Measurements from ENCODE around the gene DYDC1.

Gene DYDC1

GRCh38 chr10:80333983-80334382, 22.6 kb downstream of the DYDC1 start:
- Histone ChIP-seq H3K18ac (ENCODE audit: low read length) (no peak overlapping the region), H3K79me1 (ENCODE audit: low read depth, low read length) (no peaks in the 10 kb centered on the region), H3K9me3 (replicated peaks in 1 of 2; ENCODE audit: control insufficient read depth in 2 of 2, insufficient read depth in 1 of 2, low read depth in 1 of 2, low read length in 2 of 2) (no peaks in the 10 kb centered on the region), H2BK5ac (ENCODE audit: low read length) (no peak overlapping the region), H2AFZ (ENCODE audit: low read length) (no peak overlapping the region), H2AK5ac (ENCODE audit: low read depth, low read length) (no peak overlapping the region), H3K4me1 (ENCODE audit: control insufficient read depth in 2 of 2, insufficient read depth in 1 of 2, low read depth in 1 of 2, low read length in 2 of 2) (no peaks in the 10 kb centered on the region), H3K4me3 (ENCODE audit: low read length in 2 of 2) (no peak overlapping the region), H3K4ac (ENCODE audit: low read length) (no peak overlapping the region), H3K27me3 (ENCODE audit: control insufficient read depth in 3 of 3, insufficient read depth in 3 of 3, low read depth in 1 of 3, low read length in 3 of 3) (peaks cover 0 to 10% (median 0%) of the 10 kb centered on the region in 3 experiments), H3K9ac (ENCODE audit: low read depth, low read length, poor library complexity) (no peak overlapping the region), H3K23ac (ENCODE audit: low read depth, low read length, poor library complexity) (no peak overlapping the region), H2BK120ac (ENCODE audit: low read depth, low read length) (no peak overlapping the region), H3K36me3 (replicated peaks in 1 of 2; ENCODE audit: control insufficient read depth in 2 of 2, insufficient read depth in 2 of 2, low read length in 2 of 2) (no peaks in the 10 kb centered on the region), H3K4me2 (ENCODE audit: insufficient read depth, low read length, poor library complexity, severe bottlenecking) (no peak overlapping the region), H4K8ac (ENCODE audit: low read depth, low read length) (no peak overlapping the region), H3K14ac (ENCODE audit: low read length) (no peak overlapping the region), H2BK12ac (ENCODE audit: low read length) (no peak overlapping the region), H3K27ac (replicated peaks; ENCODE audit: low read length) (no peak overlapping the region), H2BK15ac (ENCODE audit: low read length) (no peak overlapping the region), H4K91ac (ENCODE audit: low read depth, low read length, poor library complexity) (no peak overlapping the region)
- WGBS, 2 donors (ENCODE audit: extremely low coverage in 2 of 2, insufficient read length in 2 of 2, insufficient replicate concordance in 1 of 2) = no CpG with 5 or more reads among the region's 1 CpG
- no peak for DNase-seq (ENCODE audit: low spot score)

GRCh38 chr10:80324891-80325364, 31.6 kb downstream of the DYDC1 start:
- no peak overlapping the region for H3K9ac ChIP-seq (ENCODE audit: low read depth, low read length, poor library complexity)
- H3K79me1 ChIP-seq (ENCODE audit: low read depth, low read length) = no peaks in the 10 kb centered on the region
- H3K18ac ChIP-seq (ENCODE audit: low read length) = no peak overlapping the region
- H2AFZ ChIP-seq (ENCODE audit: low read length) = no peak overlapping the region
- H4K8ac ChIP-seq (ENCODE audit: low read depth, low read length) = no peak overlapping the region
- H3K4me1 ChIP-seq (ENCODE audit: control insufficient read depth in 2 of 2, insufficient read depth in 1 of 2, low read depth in 1 of 2, low read length in 2 of 2) = peaks cover 2 to 7% of the 10 kb centered on the region in 2 donors
- no peak overlapping the region for H2BK12ac ChIP-seq (ENCODE audit: low read length)
- H3K14ac ChIP-seq (ENCODE audit: low read length) = no peak overlapping the region
- DNase-seq (ENCODE audit: low spot score) = no peak
- no peak overlapping the region for H3K4me3 ChIP-seq (ENCODE audit: low read length in 2 of 2)
- no peak overlapping the region for H2BK120ac ChIP-seq (ENCODE audit: low read depth, low read length)
- H2AK5ac ChIP-seq (ENCODE audit: low read depth, low read length) = no peak overlapping the region
- no CpG with 5 or more reads among the region's 6 CpGs for WGBS, 2 donors (ENCODE audit: extremely low coverage in 2 of 2, insufficient read length in 2 of 2, insufficient replicate concordance in 1 of 2)
- H4K91ac ChIP-seq (ENCODE audit: low read depth, low read length, poor library complexity) = no peak overlapping the region
- peaks cover 0 to 3% (median 0%) of the 10 kb centered on the region in 3 experiments for H3K27me3 ChIP-seq (ENCODE audit: control insufficient read depth in 3 of 3, insufficient read depth in 3 of 3, low read depth in 1 of 3, low read length in 3 of 3)
- H3K36me3 ChIP-seq (replicated peaks in 1 of 2; ENCODE audit: control insufficient read depth in 2 of 2, insufficient read depth in 2 of 2, low read length in 2 of 2) = no peaks in the 10 kb centered on the region
- no peak overlapping the region for H3K4ac ChIP-seq (ENCODE audit: low read length)
- no peak overlapping the region for H3K23ac ChIP-seq (ENCODE audit: low read depth, low read length, poor library complexity)
- H3K27ac ChIP-seq (replicated peaks; ENCODE audit: low read length) = no peak overlapping the region
- no peak overlapping the region for H3K4me2 ChIP-seq (ENCODE audit: insufficient read depth, low read length, poor library complexity, severe bottlenecking)
- H3K9me3 ChIP-seq (replicated peaks in 1 of 2; ENCODE audit: control insufficient read depth in 2 of 2, insufficient read depth in 1 of 2, low read depth in 1 of 2, low read length in 2 of 2) = no peaks in the 10 kb centered on the region
- H2BK5ac ChIP-seq (ENCODE audit: low read length) = no peak overlapping the region
- no peak overlapping the region for H2BK15ac ChIP-seq (ENCODE audit: low read length)

GRCh38 chr10:80324086-80324485, 32.5 kb downstream of the DYDC1 start:
- no peak overlapping the region for H4K91ac ChIP-seq (ENCODE audit: low read depth, low read length, poor library complexity)
- H3K14ac ChIP-seq (ENCODE audit: low read length) = no peak overlapping the region
- H3K27ac ChIP-seq (replicated peaks; ENCODE audit: low read length) = no peak overlapping the region
- H2BK15ac ChIP-seq (ENCODE audit: low read length) = no peak overlapping the region
- no peaks in the 10 kb centered on the region for H3K79me1 ChIP-seq (ENCODE audit: low read depth, low read length)
- H3K9me3 ChIP-seq (replicated peaks in 1 of 2; ENCODE audit: control insufficient read depth in 2 of 2, insufficient read depth in 1 of 2, low read depth in 1 of 2, low read length in 2 of 2) = no peaks in the 10 kb centered on the region
- no peak overlapping the region for H2BK120ac ChIP-seq (ENCODE audit: low read depth, low read length)
- H2AFZ ChIP-seq (ENCODE audit: low read length) = no peak overlapping the region
- H3K23ac ChIP-seq (ENCODE audit: low read depth, low read length, poor library complexity) = no peak overlapping the region
- no peak overlapping the region for H4K8ac ChIP-seq (ENCODE audit: low read depth, low read length)
- no peak overlapping the region for H3K18ac ChIP-seq (ENCODE audit: low read length)
- H3K36me3 ChIP-seq (replicated peaks in 1 of 2; ENCODE audit: control insufficient read depth in 2 of 2, insufficient read depth in 2 of 2, low read length in 2 of 2) = no peaks in the 10 kb centered on the region
- no CpG with 5 or more reads among the region's 1 CpG for WGBS, 2 donors (ENCODE audit: extremely low coverage in 2 of 2, insufficient read length in 2 of 2, insufficient replicate concordance in 1 of 2)
- H3K9ac ChIP-seq (ENCODE audit: low read depth, low read length, poor library complexity) = no peak overlapping the region
- no peak overlapping the region for H2BK12ac ChIP-seq (ENCODE audit: low read length)
- no peak overlapping the region for H3K4ac ChIP-seq (ENCODE audit: low read length)
- DNase-seq (ENCODE audit: low spot score) = no peak
- H3K4me2 ChIP-seq (ENCODE audit: insufficient read depth, low read length, poor library complexity, severe bottlenecking) = no peak overlapping the region
- H3K4me1 ChIP-seq (ENCODE audit: control insufficient read depth in 2 of 2, insufficient read depth in 1 of 2, low read depth in 1 of 2, low read length in 2 of 2) = peaks cover 2 to 7% of the 10 kb centered on the region in 2 donors
- no peak overlapping the region for H2BK5ac ChIP-seq (ENCODE audit: low read length)
- H3K4me3 ChIP-seq (ENCODE audit: low read length in 2 of 2) = no peak overlapping the region
- H2AK5ac ChIP-seq (ENCODE audit: low read depth, low read length) = no peak overlapping the region
- peaks cover 0 to 3% (median 0%) of the 10 kb centered on the region in 3 experiments for H3K27me3 ChIP-seq (ENCODE audit: control insufficient read depth in 3 of 3, insufficient read depth in 3 of 3, low read depth in 1 of 3, low read length in 3 of 3)

- no peak overlapping the region for H3K4me2 ChIP-seq (ENCODE audit: insufficient read depth, low read length, poor library complexity, severe bottlenecking)
- no peak overlapping the region for H3K23ac ChIP-seq (ENCODE audit: low read depth, low read length, poor library complexity)
- peaks cover 2 to 7% of the 10 kb centered on the region in 2 donors for H3K4me1 ChIP-seq (ENCODE audit: control insufficient read depth in 2 of 2, insufficient read depth in 1 of 2, low read depth in 1 of 2, low read length in 2 of 2)
- H3K27me3 ChIP-seq (ENCODE audit: control insufficient read depth in 3 of 3, insufficient read depth in 3 of 3, low read depth in 1 of 3, low read length in 3 of 3) = peaks cover 0 to 3% (median 0%) of the 10 kb centered on the region in 3 experiments
- H3K4me3 ChIP-seq (ENCODE audit: low read length in 2 of 2) = no peak overlapping the region
- no peaks in the 10 kb centered on the region for H3K36me3 ChIP-seq (replicated peaks in 1 of 2; ENCODE audit: control insufficient read depth in 2 of 2, insufficient read depth in 2 of 2, low read length in 2 of 2)
- peak overlapping the region; percentile 24 for H4K91ac ChIP-seq (ENCODE audit: low read depth, low read length, poor library complexity)
- no peak overlapping the region for H3K27ac ChIP-seq (replicated peaks; ENCODE audit: low read length)
- no peak overlapping the region for H3K4ac ChIP-seq (ENCODE audit: low read length)
- no peak for DNase-seq (ENCODE audit: low spot score)
- H2AK5ac ChIP-seq (ENCODE audit: low read depth, low read length) = no peak overlapping the region
- peak overlapping the region; percentile 63 for H3K18ac ChIP-seq (ENCODE audit: low read length)
- no peak overlapping the region for H4K8ac ChIP-seq (ENCODE audit: low read depth, low read length)
- no peak overlapping the region for H2BK5ac ChIP-seq (ENCODE audit: low read length)
- no peaks in the 10 kb centered on the region for H3K9me3 ChIP-seq (replicated peaks in 1 of 2; ENCODE audit: control insufficient read depth in 2 of 2, insufficient read depth in 1 of 2, low read depth in 1 of 2, low read length in 2 of 2)
- H2AFZ ChIP-seq (ENCODE audit: low read length) = no peak overlapping the region
- H3K79me1 ChIP-seq (ENCODE audit: low read depth, low read length) = no peaks in the 10 kb centered on the region
- H2BK12ac ChIP-seq (ENCODE audit: low read length) = no peak overlapping the region
- no CpG with 5 or more reads among the region's 3 CpGs for WGBS, 2 donors (ENCODE audit: extremely low coverage in 2 of 2, insufficient read length in 2 of 2, insufficient replicate concordance in 1 of 2)
- peak overlapping the region; percentile 66 for H3K9ac ChIP-seq (ENCODE audit: low read depth, low read length, poor library complexity)
- H2BK120ac ChIP-seq (ENCODE audit: low read depth, low read length) = no peak overlapping the region
- peak overlapping the region; percentile 35 for H2BK15ac ChIP-seq (ENCODE audit: low read length)
- peak overlapping the region; percentile 42 for H3K14ac ChIP-seq (ENCODE audit: low read length)
Observed at GRCh38 chr10:80323311-80323710, 33.2 kb downstream of the DYDC1 start.

All from neuronal stem cell (in vitro differentiated cells).